Subcutaneous abdominal adipose tissue (tissue), 5 donors: ENCODE measurements around the gene LNX2.
A peak's percentile ranks its signal among the peaks of the same experiment; 100 is the strongest.

Experiments
- H3K27ac ChIP-seq: one replicate; pipeline ENCODE4 v1.7.0; 2013; ENCODE audit warnings: low read depth, mild to moderate bottlenecking, inconsistent platforms, low read length, moderate library complexity
- H3K27me3 ChIP-seq, 5 donors: one replicate each; pipeline ENCODE4 v1.7.0; 2013; ENCODE audit warnings: low read length in 5 of 5, inconsistent platforms in 1 of 5; ENCODE audit not compliant: control insufficient read depth in 5 of 5, insufficient read depth in 4 of 5
- H3K36me3 ChIP-seq, 5 donors: one replicate each; pipeline ENCODE4 v1.7.0; 2013; ENCODE audit warnings: low read length in 5 of 5; ENCODE audit not compliant: control insufficient read depth in 5 of 5, insufficient read depth in 5 of 5
- H3K4me1 ChIP-seq, 5 donors: one replicate each; pipeline ENCODE4 v1.7.0; 2013; ENCODE audit warnings: low read length in 5 of 5, mild to moderate bottlenecking in 3 of 5, moderate library complexity in 1 of 5; ENCODE audit not compliant: control insufficient read depth in 5 of 5, insufficient read depth in 5 of 5
- H3K4me3 ChIP-seq, 5 donors: one replicate each; pipeline ENCODE4 v1.7.0; 2013; ENCODE audit warnings: low read length in 5 of 5, low read depth in 1 of 5
- H3K9ac ChIP-seq, 5 donors: one replicate each; pipeline ENCODE4 v1.7.0; 2013; ENCODE audit warnings: low read length in 5 of 5, mild to moderate bottlenecking in 4 of 5, moderate library complexity in 3 of 5
- H3K9me3 ChIP-seq, 5 donors: one replicate each; pipeline ENCODE4 v1.7.0; 2013; ENCODE audit warnings: low read length in 5 of 5; ENCODE audit not compliant: control insufficient read depth in 5 of 5
- donor health status: healthy.
- donor health status: healthy.
- donor health status: healthy.
- donor health status: healthy.
- donor health status: healthy.

Gene LNX2

DNA sequence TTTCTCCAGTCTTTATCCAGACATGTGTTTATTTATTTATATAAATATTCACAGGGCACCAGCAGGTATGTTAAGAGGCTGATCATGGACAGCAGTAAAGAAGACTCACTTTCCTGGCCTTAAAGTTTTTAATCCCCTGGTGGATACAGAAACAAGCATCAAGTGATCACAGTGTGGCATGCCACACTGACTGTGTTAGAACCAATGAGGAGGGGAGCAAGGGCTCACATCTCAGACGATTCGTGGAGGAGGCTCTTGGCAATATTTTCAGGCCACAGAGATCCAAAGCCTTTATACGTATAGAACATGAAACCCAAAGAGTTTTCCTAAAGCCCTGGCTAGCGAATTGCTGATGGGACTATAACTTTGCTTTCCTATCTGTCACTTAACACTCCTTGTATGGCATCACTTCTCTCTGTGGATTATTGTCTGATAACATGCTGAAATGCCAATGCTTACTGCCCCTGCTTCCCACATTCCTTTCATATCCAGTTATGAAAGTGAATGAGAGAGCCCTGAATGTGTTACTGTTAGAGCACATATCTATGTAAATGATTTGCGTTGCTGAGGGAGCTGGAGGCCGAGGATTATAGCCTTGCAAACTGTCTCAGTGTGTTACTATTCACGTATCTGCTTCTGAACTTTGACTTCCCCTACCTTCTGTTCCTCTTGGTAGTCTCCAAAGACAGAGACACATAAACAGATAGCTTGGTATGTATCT is 39.0 kb upstream of the LNX2 start:
- peaks cover 0 to 10% (median 4%) of the 10 kb centered on the region in 5 donors for H3K4me1 ChIP-seq
- no peak overlapping the region for H3K9ac ChIP-seq
- H3K36me3 ChIP-seq: peaks cover 0 to 8% (median 4%) of the 10 kb centered on the region in 5 donors
- no peak overlapping the region for H3K4me3 ChIP-seq
- H3K9me3 ChIP-seq: no peaks in the 10 kb centered on the region
- no peak overlapping the region for H3K27ac ChIP-seq
- no peaks in the 10 kb centered on the region for H3K27me3 ChIP-seq

GRCh38 chr13:27658546-27658945 is 38.2 kb upstream of the LNX2 start:
- Histone ChIP-seq H3K4me3 (no peak overlapping the region), H3K9ac (no peak overlapping the region), H3K27me3 (no peaks in the 10 kb centered on the region), H3K27ac (no peak overlapping the region), H3K9me3 (no peaks in the 10 kb centered on the region), H3K4me1 (peaks cover 0 to 11% (median 4%) of the 10 kb centered on the region in 5 donors), H3K36me3 (peaks cover 0 to 8% (median 4%) of the 10 kb centered on the region in 5 donors)

DNA sequence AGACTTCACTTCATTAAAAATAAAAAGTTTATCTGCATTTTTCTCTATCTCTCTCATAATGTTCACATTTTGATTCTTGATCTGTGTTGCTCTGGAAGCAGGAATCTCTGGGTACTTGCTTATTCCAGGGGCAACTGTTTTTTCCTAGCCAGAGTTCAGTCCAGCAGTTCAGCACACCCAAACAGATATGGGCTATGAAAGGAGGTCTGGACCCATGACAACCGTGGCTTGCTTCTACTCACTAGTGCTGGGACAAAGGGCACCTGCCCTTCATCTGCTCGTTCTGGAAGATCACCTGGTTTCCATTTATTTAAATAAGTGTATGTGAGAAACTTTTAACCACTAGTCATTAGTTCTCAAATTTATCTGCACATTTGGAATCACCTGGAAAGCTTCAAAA is 37.4 kb upstream of the LNX2 start:
- Histone ChIP-seq H3K27me3 (no peaks in the 10 kb centered on the region), H3K9ac (no peak overlapping the region), H3K4me3 (no peak overlapping the region)

GRCh38 chr13:27654816-27655215 is 34.5 kb upstream of the LNX2 start:
- peaks cover 4 to 9% (median 7%) of the 10 kb centered on the region in 5 donors for H3K9me3 ChIP-seq
- no peak overlapping the region for H3K27ac ChIP-seq
- peaks cover 7 to 29% (median 16%) of the 10 kb centered on the region in 5 donors for H3K36me3 ChIP-seq
- peaks cover 2 to 11% (median 4%) of the 10 kb centered on the region in 5 donors for H3K4me1 ChIP-seq
- H3K27me3 ChIP-seq: no peaks in the 10 kb centered on the region
- no peak overlapping the region for H3K4me3 ChIP-seq
- no peak overlapping the region for H3K9ac ChIP-seq

More for the DNA sequence above, 37.4 kb upstream of the LNX2 start:
- Histone ChIP-seq H3K36me3 (peaks cover 0 to 8% (median 4%) of the 10 kb centered on the region in 5 donors), H3K27ac (no peak overlapping the region), H3K4me1 (peaks cover 2 to 11% (median 4%) of the 10 kb centered on the region in 5 donors), H3K9me3 (no peaks in the 10 kb centered on the region)

DNA sequence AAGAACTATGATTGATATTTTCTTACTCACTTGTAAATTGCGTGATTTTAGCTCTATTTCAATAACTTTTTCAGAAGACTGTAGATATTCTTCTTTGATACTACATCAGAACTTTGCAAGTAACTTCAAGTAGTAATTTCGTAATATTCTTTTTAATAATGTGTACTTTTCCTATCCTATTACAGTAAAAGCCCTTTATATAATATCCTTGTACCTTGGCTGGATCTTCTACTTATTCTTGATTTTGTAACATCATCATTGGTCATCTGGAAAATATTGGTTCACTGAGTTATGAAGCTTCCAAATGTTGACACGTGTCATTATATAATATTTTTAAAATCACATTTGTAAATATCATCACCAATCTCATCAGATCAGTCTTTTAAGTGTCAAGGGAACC is 33.7 kb upstream of the LNX2 start:
- Histone ChIP-seq H3K4me3 (no peak overlapping the region), H3K9me3 (peaks cover 4 to 10% (median 8%) of the 10 kb centered on the region in 5 donors), H3K9ac (no peak overlapping the region), H3K27ac (no peak overlapping the region), H3K36me3 (peaks cover 14 to 33% (median 18%) of the 10 kb centered on the region in 5 donors), H3K4me1 (peaks cover 2 to 11% (median 4%) of the 10 kb centered on the region in 5 donors), H3K27me3 (no peaks in the 10 kb centered on the region)

GRCh38 chr13:27650312-27650711 is 30.0 kb upstream of the LNX2 start:
- peaks cover 20 to 42% (median 21%) of the 10 kb centered on the region in 5 donors for H3K36me3 ChIP-seq
- no peaks in the 10 kb centered on the region for H3K27me3 ChIP-seq
- H3K27ac ChIP-seq: no peak overlapping the region

DNA sequence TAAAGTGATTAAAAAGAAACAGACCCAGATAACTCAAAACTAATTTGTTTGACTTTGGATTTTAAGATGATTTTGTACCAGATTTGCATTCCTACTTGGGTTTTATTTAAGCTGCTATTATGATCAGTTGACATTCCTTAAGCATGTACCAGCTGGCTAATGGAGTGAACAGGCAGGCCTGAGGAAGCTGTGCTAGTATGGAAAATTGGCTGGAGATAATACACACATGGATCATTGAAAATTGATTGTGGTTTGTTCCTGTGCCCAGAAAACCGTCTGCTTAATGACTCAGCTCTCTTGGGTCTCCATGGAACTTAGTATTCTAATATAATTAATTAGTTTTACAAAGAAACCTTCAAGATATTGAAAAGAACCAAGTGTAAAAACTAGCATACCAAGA is 24.0 kb upstream of the LNX2 start:
- Histone ChIP-seq H3K27ac (no peak overlapping the region), H3K36me3 (peaks cover 2 to 11% (median 9%) of the 10 kb centered on the region in 5 donors), H3K4me1 (peaks cover 0 to 17% (median 9%) of the 10 kb centered on the region in 5 donors), H3K9ac (no peak overlapping the region), H3K27me3 (no peaks in the 10 kb centered on the region), H3K9me3 (no peaks in the 10 kb centered on the region), H3K4me3 (no peak overlapping the region)

More at GRCh38 chr13:27650312-27650711, 30.0 kb upstream of the LNX2 start:
- peak overlapping the region in 1 of 5 donors; percentile 15 for H3K4me3 ChIP-seq
- no peak overlapping the region for H3K9ac ChIP-seq
- peaks cover 0 to 7% (median 4%) of the 10 kb centered on the region in 5 donors for H3K4me1 ChIP-seq
- H3K9me3 ChIP-seq: peaks cover 4 to 10% (median 8%) of the 10 kb centered on the region in 5 donors

DNA sequence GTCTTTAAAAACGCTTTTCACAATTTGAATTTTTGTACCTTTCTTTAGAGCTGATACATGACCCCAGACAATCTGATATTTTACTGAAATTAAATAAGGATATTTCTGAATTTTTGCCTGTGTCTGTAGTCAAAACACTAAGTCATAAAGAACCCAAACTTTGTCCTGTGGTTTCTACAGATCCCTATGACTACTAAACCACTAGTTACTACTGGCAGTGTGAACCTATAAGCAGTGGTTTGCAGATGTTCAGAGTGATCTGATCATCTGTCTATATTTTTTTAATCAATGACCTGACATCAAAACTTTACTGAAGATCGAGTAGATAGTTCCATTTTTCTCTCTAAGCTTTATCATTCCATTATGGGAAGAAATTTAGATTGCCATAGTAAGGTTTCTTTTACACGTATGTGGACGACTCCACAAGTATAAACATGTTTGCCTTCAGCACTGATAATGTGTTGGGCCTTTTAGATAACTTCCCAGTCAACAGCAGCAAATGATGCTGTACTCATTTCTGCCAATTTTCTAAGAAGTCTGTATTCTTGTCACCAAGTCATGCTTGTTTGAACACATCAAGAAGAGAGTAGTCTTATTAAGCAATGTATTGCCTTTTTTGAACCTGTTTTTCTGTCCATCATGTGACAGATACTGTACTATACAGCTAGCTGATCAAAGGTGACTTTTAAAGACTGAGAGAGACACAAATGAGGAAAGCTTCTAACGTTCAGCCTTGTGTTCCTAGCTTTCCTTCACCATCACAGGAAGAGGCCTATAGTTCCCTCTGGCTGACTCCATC is 23.2 kb upstream of the LNX2 start:
- Histone ChIP-seq H3K27ac (no peak overlapping the region), H3K36me3 (peaks cover 0 to 4% (median 2%) of the 10 kb centered on the region in 5 donors), H3K27me3 (no peaks in the 10 kb centered on the region), H3K4me3 (no peak overlapping the region), H3K9me3 (no peaks in the 10 kb centered on the region), H3K9ac (no peak overlapping the region), H3K4me1 (peaks cover 0 to 25% (median 14%) of the 10 kb centered on the region in 5 donors)

GRCh38 chr13:27641711-27642502 is 21.6 kb upstream of the LNX2 start:
- Histone ChIP-seq H3K27ac (no peak overlapping the region), H3K4me1 (peaks cover 0 to 36% (median 26%) of the 10 kb centered on the region in 5 donors), H3K27me3 (no peaks in the 10 kb centered on the region)

More at GRCh38 chr13:27641711-27642502, 21.6 kb upstream of the LNX2 start:
- Histone ChIP-seq H3K9ac (no peak overlapping the region), H3K36me3 (no peaks in the 10 kb centered on the region), H3K9me3 (no peaks in the 10 kb centered on the region), H3K4me3 (no peak overlapping the region)
